LNCAP (cell line): ENCODE results near the gene NCKAP5.

Experiments used
- CTCF ChIP-seq: fragments of 450-650 bp; IDR thresholded peaks from 2 replicates; pipeline ENCODE4 v1.5.1; 2017; ENCODE audit warnings: mild to moderate bottlenecking

The NCKAP5 gene

GRCh38 chr2:132671151-132671835, 897.0 kb downstream of the NCKAP5 start:
- TF ChIP-seq CTCF: no peak

- no peak for TF ChIP-seq CTCF
Measured at GRCh38 chr2:132670496-132671150, 897.6 kb downstream of the NCKAP5 start.

GRCh38 chr2:132669908-132670495, 898.3 kb downstream of the NCKAP5 start, which contains the start of gene LYPD1:
LYPD1 (minus strand) TSS chr2:132670205; CDS start chr2:132669932, 273 bp downstream.
- TF ChIP-seq CTCF: no peak

GRCh38 chr2:132668987-132669907, 899.0 kb downstream of the NCKAP5 start:
- no peak for TF ChIP-seq CTCF

GRCh38 chr2:132668189-132668823, 900.0 kb downstream of the NCKAP5 start:
- no peak for TF ChIP-seq CTCF

- TF ChIP-seq CTCF: no peak
Measured at GRCh38 chr2:132667706-132668105, 900.6 kb downstream of the NCKAP5 start.
